Stimulated activated naive CD8-positive, alpha-beta T cell treated with anti-CD3 and anti-CD28 coated beads, Interleukin-15, Interleukin-2, amounts not matched to agents 100 ng/mL and 50 ng/mL, for 24 hours (primary cell): ENCODE measurements around the gene CTNNA2.
"Not testable (repeated sequence)": the region's sequence is repeated elsewhere in the genome, so short reads cannot be mapped to it uniquely, and the experiment has no call there.

Experiments used
- H3K27ac Mint-ChIP-seq: one replicate; pipeline ENCODE4 v1.8.0; 2021; ENCODE audit warnings: mild to moderate bottlenecking, mixed read lengths
- H3K27me3 Mint-ChIP-seq: one replicate; pipeline ENCODE4 v1.8.0; 2021; ENCODE audit warnings: mixed read lengths
- H3K36me3 Mint-ChIP-seq: one replicate; pipeline ENCODE4 v1.8.0; 2021; ENCODE audit warnings: low read depth, mixed read lengths
- H3K4me1 Mint-ChIP-seq: one replicate; pipeline ENCODE4 v1.8.0; 2021; ENCODE audit warnings: low read depth, mixed read lengths
- H3K4me3 Mint-ChIP-seq: one replicate; pipeline ENCODE4 v1.8.0; 2021; ENCODE audit warnings: mild to moderate bottlenecking, mixed read lengths
- H3K9me3 Mint-ChIP-seq: one replicate; pipeline ENCODE4 v1.8.0; 2021; ENCODE audit warnings: mixed read lengths

The CTNNA2 gene

GRCh38 chr2:80098503-80098902 lies 585.7 kb downstream of the CTNNA2 start:
- not testable (repeated sequence) for H3K4me3 Mint-ChIP-seq, H3K4me1 Mint-ChIP-seq, H3K27me3 Mint-ChIP-seq, H3K36me3 Mint-ChIP-seq, H3K27ac Mint-ChIP-seq
- peaks cover 15% of the 10 kb centered on the region for H3K9me3 Mint-ChIP-seq

- Mint-ChIP-seq H3K27ac (no peak overlapping the region), H3K27me3 (peaks cover 3% of the 10 kb centered on the region), H3K4me1 (no peaks in the 10 kb centered on the region), H3K36me3 (no peaks in the 10 kb centered on the region), H3K9me3 (peaks cover 15% of the 10 kb centered on the region), H3K4me3 (no peak overlapping the region)
Observed at GRCh38 chr2:80102026-80102425, 589.2 kb downstream of the CTNNA2 start.

- peaks cover 3% of the 10 kb centered on the region for H3K27me3 Mint-ChIP-seq
- H3K36me3 Mint-ChIP-seq = no peaks in the 10 kb centered on the region
- no peak overlapping the region for H3K4me3 Mint-ChIP-seq
- H3K9me3 Mint-ChIP-seq = peaks cover 18% of the 10 kb centered on the region
- H3K27ac Mint-ChIP-seq = no peak overlapping the region
- H3K4me1 Mint-ChIP-seq = no peaks in the 10 kb centered on the region
Observed at GRCh38 chr2:80105015-80105640, 592.3 kb downstream of the CTNNA2 start.

DNA sequence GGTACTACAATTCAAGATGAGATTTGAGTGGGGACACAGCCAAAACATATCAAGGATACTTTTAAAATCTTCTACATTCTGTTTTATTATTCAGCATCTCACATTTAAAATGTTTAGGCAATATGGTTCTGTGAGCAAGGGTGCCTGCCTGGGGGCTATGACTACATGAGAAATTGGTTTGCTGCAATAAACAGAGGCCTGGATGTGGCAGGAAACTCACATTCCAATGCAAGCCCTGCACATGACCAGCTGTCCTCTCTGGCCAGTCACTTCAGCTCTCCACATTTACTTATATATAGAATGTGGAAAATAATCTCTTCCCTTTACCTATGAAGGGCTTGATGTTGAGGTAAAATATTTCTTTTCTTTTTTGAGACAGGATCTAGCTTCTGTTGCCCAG lies 598.3 kb downstream of the CTNNA2 start:
- Mint-ChIP-seq H3K27ac (no peak overlapping the region), H3K4me3 (no peak overlapping the region), H3K9me3 (peaks cover 14% of the 10 kb centered on the region), H3K4me1 (no peaks in the 10 kb centered on the region), H3K36me3 (no peaks in the 10 kb centered on the region), H3K27me3 (no peaks in the 10 kb centered on the region)

GRCh38 chr2:80112790-80113189 lies 599.9 kb downstream of the CTNNA2 start:
- H3K27me3 Mint-ChIP-seq = peaks cover 3% of the 10 kb centered on the region
- H3K9me3 Mint-ChIP-seq = peaks cover 14% of the 10 kb centered on the region
- H3K27ac Mint-ChIP-seq = no peak overlapping the region
- H3K4me3 Mint-ChIP-seq = no peak overlapping the region
- H3K4me1 Mint-ChIP-seq = no peaks in the 10 kb centered on the region
- H3K36me3 Mint-ChIP-seq = no peaks in the 10 kb centered on the region

GRCh38 chr2:80113399-80113798 lies 600.5 kb downstream of the CTNNA2 start:
- H3K27ac Mint-ChIP-seq = no peak overlapping the region

DNA sequence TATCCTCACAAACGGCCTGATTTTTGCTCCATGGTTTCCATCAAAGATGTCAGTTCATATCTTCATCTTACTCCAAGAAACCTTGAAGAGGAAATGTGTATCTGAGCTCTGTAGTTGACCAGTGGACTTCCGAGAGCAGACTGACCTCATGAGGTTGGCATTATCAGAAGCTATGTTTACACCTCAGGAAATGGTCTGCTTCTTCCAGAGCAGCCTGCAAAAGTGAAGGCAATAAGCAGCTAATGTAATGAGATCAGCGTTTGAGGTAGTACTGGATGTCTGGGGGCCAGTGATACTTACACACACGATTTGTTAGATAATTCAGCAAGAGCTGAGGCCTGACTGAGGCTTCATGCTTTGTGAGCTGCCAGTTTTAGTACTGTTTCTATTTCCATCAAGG lies 602.0 kb downstream of the CTNNA2 start:
- H3K4me1 Mint-ChIP-seq = no peaks in the 10 kb centered on the region
- no peak overlapping the region for H3K4me3 Mint-ChIP-seq
- H3K36me3 Mint-ChIP-seq = no peaks in the 10 kb centered on the region

More at GRCh38 chr2:80113399-80113798, 600.5 kb downstream of the CTNNA2 start:
- no peak overlapping the region for H3K4me3 Mint-ChIP-seq
- no peaks in the 10 kb centered on the region for H3K36me3 Mint-ChIP-seq
- peaks cover 3% of the 10 kb centered on the region for H3K27me3 Mint-ChIP-seq
- no peaks in the 10 kb centered on the region for H3K4me1 Mint-ChIP-seq
- H3K9me3 Mint-ChIP-seq = peaks cover 14% of the 10 kb centered on the region

DNA sequence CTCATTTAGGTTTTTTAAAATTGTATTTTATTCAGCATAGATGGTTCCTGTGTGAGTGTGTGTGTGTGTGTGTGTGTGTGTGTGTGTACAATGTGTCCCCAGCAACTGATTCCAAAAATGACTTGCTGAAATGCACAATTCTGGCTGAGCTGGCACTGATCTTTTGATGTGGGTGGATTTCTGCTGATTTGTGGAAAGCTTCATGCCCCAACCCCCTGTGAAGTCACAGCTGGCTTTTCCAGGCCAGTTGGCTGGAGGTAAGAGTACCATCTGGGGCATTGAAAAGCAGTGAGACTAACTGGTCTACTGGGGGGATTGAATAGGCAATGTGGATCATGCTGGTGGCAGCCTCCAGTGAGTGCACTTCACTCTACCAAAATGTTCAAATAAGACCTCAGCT lies 604.5 kb downstream of the CTNNA2 start:
- peaks cover 3% of the 10 kb centered on the region for H3K27me3 Mint-ChIP-seq
- no peaks in the 10 kb centered on the region for H3K36me3 Mint-ChIP-seq
- H3K4me1 Mint-ChIP-seq = no peaks in the 10 kb centered on the region
- H3K4me3 Mint-ChIP-seq = no peak overlapping the region
- H3K27ac Mint-ChIP-seq = no peak overlapping the region
- H3K9me3 Mint-ChIP-seq = peaks cover 13% of the 10 kb centered on the region

More for the DNA sequence above, 602.0 kb downstream of the CTNNA2 start:
- Mint-ChIP-seq H3K9me3 (peaks cover 18% of the 10 kb centered on the region), H3K27me3 (peaks cover 3% of the 10 kb centered on the region), H3K27ac (no peak overlapping the region)

GRCh38 chr2:80120866-80121265 lies 608.0 kb downstream of the CTNNA2 start:
- H3K27me3 Mint-ChIP-seq = peaks cover 3% of the 10 kb centered on the region
- H3K9me3 Mint-ChIP-seq = peaks cover 13% of the 10 kb centered on the region
- H3K36me3 Mint-ChIP-seq = no peaks in the 10 kb centered on the region
- no peak overlapping the region for H3K27ac Mint-ChIP-seq
- H3K4me3 Mint-ChIP-seq = no peak overlapping the region
- no peaks in the 10 kb centered on the region for H3K4me1 Mint-ChIP-seq

DNA sequence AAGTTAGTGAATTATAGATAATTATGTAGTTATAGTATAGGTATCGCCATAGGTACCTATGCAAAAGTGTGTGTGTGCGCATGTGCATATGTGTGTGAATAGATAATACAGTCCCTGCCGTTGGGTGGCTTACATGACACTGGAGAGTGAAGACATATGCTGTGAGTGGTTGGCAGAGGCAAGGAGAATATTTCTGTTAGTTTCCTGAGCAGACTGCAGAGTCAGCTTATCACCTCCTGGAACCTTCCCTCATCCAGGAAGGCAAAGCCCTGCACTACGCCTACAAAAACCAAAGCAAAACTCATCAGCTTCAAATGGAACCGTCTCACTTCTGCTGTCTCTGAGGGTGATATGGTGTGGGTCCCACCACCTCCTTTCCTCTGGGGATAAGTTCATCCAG lies 609.8 kb downstream of the CTNNA2 start:
- Mint-ChIP-seq H3K36me3 (no peaks in the 10 kb centered on the region), H3K9me3 (peaks cover 8% of the 10 kb centered on the region), H3K27ac (no peak overlapping the region), H3K27me3 (no peaks in the 10 kb centered on the region), H3K4me3 (no peak overlapping the region), H3K4me1 (no peaks in the 10 kb centered on the region)

GRCh38 chr2:80126596-80127189 lies 613.8 kb downstream of the CTNNA2 start:
- Mint-ChIP-seq H3K4me1 (no peaks in the 10 kb centered on the region), H3K27ac (no peak overlapping the region), H3K9me3 (no peaks in the 10 kb centered on the region), H3K4me3 (no peak overlapping the region), H3K27me3 (no peaks in the 10 kb centered on the region), H3K36me3 (no peaks in the 10 kb centered on the region)

GRCh38 chr2:80128080-80128479 lies 615.2 kb downstream of the CTNNA2 start:
- Mint-ChIP-seq H3K27me3 (no peaks in the 10 kb centered on the region), H3K27ac (no peak overlapping the region), H3K4me3 (no peak overlapping the region), H3K36me3 (no peaks in the 10 kb centered on the region), H3K4me1 (no peaks in the 10 kb centered on the region), H3K9me3 (peaks cover 3% of the 10 kb centered on the region)

DNA sequence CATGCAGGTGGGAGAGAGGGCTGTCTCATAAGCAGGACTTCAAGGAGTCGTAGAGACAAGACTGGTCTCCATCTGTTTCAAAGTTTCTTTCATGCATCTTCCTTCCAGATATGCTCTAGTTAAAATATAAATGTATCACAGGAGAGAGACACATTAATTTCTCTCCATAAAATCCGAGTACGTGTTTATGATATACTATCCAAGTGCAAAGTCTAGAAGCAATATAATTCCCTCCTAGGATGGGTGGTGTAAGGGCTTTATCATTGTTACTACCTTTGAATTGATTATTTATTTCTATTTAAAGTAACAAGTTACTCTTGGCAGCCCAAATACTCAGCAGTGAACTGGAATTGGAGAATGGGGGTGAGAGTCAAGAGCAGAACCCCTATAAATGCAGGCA lies 619.4 kb downstream of the CTNNA2 start:
- Mint-ChIP-seq H3K9me3 (peaks cover 7% of the 10 kb centered on the region), H3K36me3 (no peaks in the 10 kb centered on the region), H3K27me3 (no peaks in the 10 kb centered on the region), H3K27ac (no peak overlapping the region), H3K4me1 (no peaks in the 10 kb centered on the region), H3K4me3 (no peak overlapping the region)

GRCh38 chr2:80135001-80135400 lies 622.1 kb downstream of the CTNNA2 start:
- no peaks in the 10 kb centered on the region for H3K4me1 Mint-ChIP-seq
- H3K36me3 Mint-ChIP-seq = no peaks in the 10 kb centered on the region
- no peaks in the 10 kb centered on the region for H3K27me3 Mint-ChIP-seq
- H3K27ac Mint-ChIP-seq = no peak overlapping the region
- H3K4me3 Mint-ChIP-seq = no peak overlapping the region
- peaks cover 7% of the 10 kb centered on the region for H3K9me3 Mint-ChIP-seq

- Mint-ChIP-seq H3K9me3 (peaks cover 7% of the 10 kb centered on the region), H3K4me3 (no peak overlapping the region), H3K4me1 (no peaks in the 10 kb centered on the region), H3K27ac (no peak overlapping the region), H3K36me3 (no peaks in the 10 kb centered on the region), H3K27me3 (no peaks in the 10 kb centered on the region)
Observed at GRCh38 chr2:80136338-80136737, 623.5 kb downstream of the CTNNA2 start.

GRCh38 chr2:80139001-80139400 lies 626.1 kb downstream of the CTNNA2 start:
- Mint-ChIP-seq H3K4me1 (no peaks in the 10 kb centered on the region), H3K4me3 (no peak overlapping the region), H3K27ac (no peak overlapping the region), H3K9me3 (peaks cover 4% of the 10 kb centered on the region), H3K36me3 (no peaks in the 10 kb centered on the region), H3K27me3 (no peaks in the 10 kb centered on the region)
